Activated naive CD4-positive, alpha-beta T cell treated with anti-CD3 and anti-CD28 coated beads, Interleukin-2, amount 50 U/mL, for 24 hours (primary cell): ENCODE measurements around the gene HCFC2.
"Not testable (repeated sequence)": the region's sequence is repeated elsewhere in the genome, so short reads cannot be mapped to it uniquely, and the experiment has no call there.

Experiments
- H3K27ac Mint-ChIP-seq: one replicate; pipeline ENCODE4 v1.8.0; 2021; ENCODE audit warnings: mild to moderate bottlenecking, mixed read lengths
- H3K27me3 Mint-ChIP-seq: one replicate; pipeline ENCODE4 v1.8.0; 2021; ENCODE audit warnings: mixed read lengths
- H3K36me3 Mint-ChIP-seq: one replicate; pipeline ENCODE4 v1.8.0; 2021; ENCODE audit warnings: mixed read lengths
- H3K4me1 Mint-ChIP-seq: one replicate; pipeline ENCODE4 v1.8.0; 2021; ENCODE audit warnings: mixed read lengths
- H3K4me3 Mint-ChIP-seq: one replicate; pipeline ENCODE4 v1.8.0; 2021; ENCODE audit warnings: mild to moderate bottlenecking, mixed read lengths
- H3K9me3 Mint-ChIP-seq: one replicate; pipeline ENCODE4 v1.8.0; 2021; ENCODE audit warnings: mixed read lengths

HCFC2 gene

GRCh38 chr12:104064031-104064841, at the start of gene HCFC2:
Gene HCFC2, plus strand, starts transcription at chr12:104064531. Its CDS starts 30 bp downstream, at chr12:104064561.
- H3K4me3 Mint-ChIP-seq = peak within 1 kb of the TSS; percentile 93
- peaks cover 1% of the 10 kb centered on the region for H3K27me3 Mint-ChIP-seq
- peaks cover 24% of the 10 kb centered on the region for H3K4me1 Mint-ChIP-seq
- no peaks in the 10 kb centered on the region for H3K9me3 Mint-ChIP-seq
- H3K27ac Mint-ChIP-seq = peak within 1 kb of the TSS; percentile 93
- H3K36me3 Mint-ChIP-seq = peaks cover 4% of the 10 kb centered on the region

- not testable (repeated sequence) for H3K4me1 Mint-ChIP-seq, H3K36me3 Mint-ChIP-seq, H3K9me3 Mint-ChIP-seq, H3K4me3 Mint-ChIP-seq, H3K27me3 Mint-ChIP-seq
- peak overlapping the region; percentile 68 for H3K27ac Mint-ChIP-seq
Measured at GRCh38 chr12:104021862-104022261, 42.5 kb upstream of the HCFC2 start.

- H3K27ac Mint-ChIP-seq = no peak overlapping the region
- H3K9me3 Mint-ChIP-seq = no peaks in the 10 kb centered on the region
- H3K4me3 Mint-ChIP-seq = no peak overlapping the region
- peaks cover 10% of the 10 kb centered on the region for H3K27me3 Mint-ChIP-seq
- no peaks in the 10 kb centered on the region for H3K36me3 Mint-ChIP-seq
- H3K4me1 Mint-ChIP-seq = no peaks in the 10 kb centered on the region
Measured at GRCh38 chr12:104022786-104023185, 41.5 kb upstream of the HCFC2 start.

GRCh38 chr12:104023710-104024109, 40.6 kb upstream of the HCFC2 start:
- no peak overlapping the region for H3K27ac Mint-ChIP-seq
- peaks cover 10% of the 10 kb centered on the region for H3K27me3 Mint-ChIP-seq
- H3K36me3 Mint-ChIP-seq = no peaks in the 10 kb centered on the region
- no peaks in the 10 kb centered on the region for H3K9me3 Mint-ChIP-seq
- H3K4me1 Mint-ChIP-seq = no peaks in the 10 kb centered on the region
- H3K4me3 Mint-ChIP-seq = no peak overlapping the region

- H3K27me3 Mint-ChIP-seq = peaks cover 10% of the 10 kb centered on the region
- H3K4me1 Mint-ChIP-seq = no peaks in the 10 kb centered on the region
- no peak overlapping the region for H3K27ac Mint-ChIP-seq
- H3K9me3 Mint-ChIP-seq = no peaks in the 10 kb centered on the region
- H3K4me3 Mint-ChIP-seq = no peak overlapping the region
- H3K36me3 Mint-ChIP-seq = no peaks in the 10 kb centered on the region
Measured at GRCh38 chr12:104024348-104024747, 40.0 kb upstream of the HCFC2 start.

GRCh38 chr12:104025771-104026170, 38.6 kb upstream of the HCFC2 start:
- Mint-ChIP-seq H3K27ac (no peak overlapping the region), H3K36me3 (no peaks in the 10 kb centered on the region), H3K27me3 (peaks cover 6% of the 10 kb centered on the region), H3K9me3 (no peaks in the 10 kb centered on the region), H3K4me3 (no peak overlapping the region), H3K4me1 (no peaks in the 10 kb centered on the region)

GRCh38 chr12:104026841-104027599, 37.3 kb upstream of the HCFC2 start:
- H3K27me3 Mint-ChIP-seq = peaks cover 5% of the 10 kb centered on the region
- H3K27ac Mint-ChIP-seq = no peak overlapping the region
- no peaks in the 10 kb centered on the region for H3K9me3 Mint-ChIP-seq
- H3K36me3 Mint-ChIP-seq = no peaks in the 10 kb centered on the region
- no peak overlapping the region for H3K4me3 Mint-ChIP-seq
- no peaks in the 10 kb centered on the region for H3K4me1 Mint-ChIP-seq

- not testable (repeated sequence) for H3K27ac Mint-ChIP-seq, H3K27me3 Mint-ChIP-seq, H3K4me1 Mint-ChIP-seq, H3K9me3 Mint-ChIP-seq, H3K4me3 Mint-ChIP-seq, H3K36me3 Mint-ChIP-seq
Measured at GRCh38 chr12:104030596-104030995, 33.7 kb upstream of the HCFC2 start.

- H3K36me3 Mint-ChIP-seq, H3K27ac Mint-ChIP-seq, H3K9me3 Mint-ChIP-seq, H3K4me1 Mint-ChIP-seq, H3K4me3 Mint-ChIP-seq, H3K27me3 Mint-ChIP-seq: not testable (repeated sequence)
Measured at GRCh38 chr12:104036143-104036542, 28.2 kb upstream of the HCFC2 start.

- not testable (repeated sequence) for H3K27ac Mint-ChIP-seq, H3K27me3 Mint-ChIP-seq, H3K36me3 Mint-ChIP-seq, H3K9me3 Mint-ChIP-seq, H3K4me1 Mint-ChIP-seq, H3K4me3 Mint-ChIP-seq
Measured at GRCh38 chr12:104039769-104040168, 24.6 kb upstream of the HCFC2 start.

- no peaks in the 10 kb centered on the region for H3K36me3 Mint-ChIP-seq
- H3K27me3 Mint-ChIP-seq = no peaks in the 10 kb centered on the region
- H3K27ac Mint-ChIP-seq = no peak overlapping the region
- no peaks in the 10 kb centered on the region for H3K9me3 Mint-ChIP-seq
- H3K4me1 Mint-ChIP-seq = no peaks in the 10 kb centered on the region
- H3K4me3 Mint-ChIP-seq = no peak overlapping the region
Measured at GRCh38 chr12:104042580-104042979, 21.8 kb upstream of the HCFC2 start.

GRCh38 chr12:104044158-104044557, 20.2 kb upstream of the HCFC2 start:
- Mint-ChIP-seq H3K36me3 (no peaks in the 10 kb centered on the region), H3K9me3 (no peaks in the 10 kb centered on the region), H3K4me1 (no peaks in the 10 kb centered on the region), H3K4me3 (no peak overlapping the region), H3K27ac (no peak overlapping the region), H3K27me3 (peaks cover 4% of the 10 kb centered on the region)

- peaks cover 11% of the 10 kb centered on the region for H3K27me3 Mint-ChIP-seq
- H3K9me3 Mint-ChIP-seq = no peaks in the 10 kb centered on the region
- H3K4me3 Mint-ChIP-seq = no peak overlapping the region
- peaks cover 8% of the 10 kb centered on the region for H3K4me1 Mint-ChIP-seq
- no peaks in the 10 kb centered on the region for H3K36me3 Mint-ChIP-seq
- no peak overlapping the region for H3K27ac Mint-ChIP-seq
Measured at GRCh38 chr12:104046306-104046705, 18.0 kb upstream of the HCFC2 start.

GRCh38 chr12:104048162-104048561, 16.2 kb upstream of the HCFC2 start:
- H3K27ac Mint-ChIP-seq = no peak overlapping the region
- H3K9me3 Mint-ChIP-seq = no peaks in the 10 kb centered on the region
- H3K36me3 Mint-ChIP-seq = no peaks in the 10 kb centered on the region
- no peak overlapping the region for H3K4me3 Mint-ChIP-seq
- peaks cover 8% of the 10 kb centered on the region for H3K4me1 Mint-ChIP-seq
- peaks cover 13% of the 10 kb centered on the region for H3K27me3 Mint-ChIP-seq

GRCh38 chr12:104048811-104049210, 15.5 kb upstream of the HCFC2 start:
- no peak overlapping the region for H3K4me3 Mint-ChIP-seq
- H3K9me3 Mint-ChIP-seq = no peaks in the 10 kb centered on the region
- no peak overlapping the region for H3K27ac Mint-ChIP-seq
- H3K4me1 Mint-ChIP-seq = peaks cover 8% of the 10 kb centered on the region
- H3K27me3 Mint-ChIP-seq = peaks cover 15% of the 10 kb centered on the region
- H3K36me3 Mint-ChIP-seq = no peaks in the 10 kb centered on the region

- H3K27me3 Mint-ChIP-seq = peaks cover 20% of the 10 kb centered on the region
Measured at GRCh38 chr12:104049278-104049902, 14.9 kb upstream of the HCFC2 start.

More at GRCh38 chr12:104049278-104049902, 14.9 kb upstream of the HCFC2 start:
- H3K4me1 Mint-ChIP-seq = peaks cover 8% of the 10 kb centered on the region
- H3K9me3 Mint-ChIP-seq = no peaks in the 10 kb centered on the region
- H3K4me3 Mint-ChIP-seq = no peak overlapping the region
- H3K27ac Mint-ChIP-seq = no peak overlapping the region
- H3K36me3 Mint-ChIP-seq = no peaks in the 10 kb centered on the region
